WTC11 (cell line): ENCODE data around the gene PBOV1.

Experiments used
- ATF3 ChIP-seq: sonication (generic); formaldehyde crosslinking; conservative IDR thresholded peaks from 2 replicates; pipeline ENCODE4 v1.8.1; 2022; ENCODE audit warnings: mild to moderate bottlenecking, missing genetic modification reagents
- CBFB ChIP-seq: sonication (generic); formaldehyde crosslinking; IDR thresholded peaks from 2 replicates; pipeline ENCODE4 v1.8.1; 2022; ENCODE audit warnings: mild to moderate bottlenecking, low read depth, missing genetic modification reagents
- CTCF ChIP-seq: fragments of 200-600 bp; IDR thresholded peaks from 2 replicates; pipeline ENCODE4 v1.8.0; 2022; ENCODE audit warnings: antibody characterized with exemption
- FOXJ3 ChIP-seq: sonication (generic); formaldehyde crosslinking; IDR thresholded peaks from 2 replicates; pipeline ENCODE4 v1.9.0; 2021; ENCODE audit warnings: missing genetic modification reagents, mild to moderate bottlenecking, borderline replicate concordance
- FOXK1 ChIP-seq: sonication (generic); formaldehyde crosslinking; IDR thresholded peaks from 2 replicates; pipeline ENCODE4 v1.8.0; 2022; ENCODE audit warnings: mild to moderate bottlenecking, moderate library complexity, missing genetic modification reagents
- JUN ChIP-seq: sonication (generic); formaldehyde crosslinking; IDR thresholded peaks from 2 replicates; pipeline ENCODE4 v1.8.0; 2023; ENCODE audit warnings: mild to moderate bottlenecking, missing genetic modification reagents
- MAX ChIP-seq: sonication (generic); formaldehyde crosslinking; IDR thresholded peaks from 2 replicates; pipeline ENCODE4 v1.8.0; 2022; ENCODE audit warnings: mild to moderate bottlenecking, missing genetic modification reagents
- PRDM15 ChIP-seq: sonication (generic); formaldehyde crosslinking; IDR thresholded peaks from 2 replicates; pipeline ENCODE4 v1.8.0; 2022; ENCODE audit warnings: missing genetic modification reagents
- STAT6 ChIP-seq: sonication (generic); formaldehyde crosslinking; conservative IDR thresholded peaks from 2 replicates; pipeline ENCODE4 v1.8.1; 2023; ENCODE audit warnings: mild to moderate bottlenecking, low read depth, missing genetic modification reagents, moderate library complexity
- TEAD1 ChIP-seq: sonication (generic); formaldehyde crosslinking; IDR thresholded peaks from 2 replicates; pipeline ENCODE4 v1.8.0; 2022; ENCODE audit warnings: mild to moderate bottlenecking, missing genetic modification reagents
- ZBTB21 ChIP-seq: sonication (generic); formaldehyde crosslinking; IDR thresholded peaks from 2 replicates; pipeline ENCODE4 v1.8.1; 2023; ENCODE audit warnings: mild to moderate bottlenecking, missing genetic modification reagents, borderline replicate concordance
- ZBTB43 ChIP-seq: sonication (generic); formaldehyde crosslinking; IDR thresholded peaks from 2 replicates; pipeline ENCODE4 v1.8.1; 2023; ENCODE audit warnings: mild to moderate bottlenecking, missing genetic modification reagents

GRCh38 chr6:138229072-138229471 lies 10.8 kb upstream of the PBOV1 start:
- TF ChIP-seq MAX (CRISPR knock-in tag) (no peak), PRDM15 (CRISPR knock-in tag) (no peak), CTCF (no peak), ZBTB21 (no peak), JUN (CRISPR knock-in tag) (no peak), CBFB (CRISPR knock-in tag) (no peak), ZBTB43 (no peak), TEAD1 (CRISPR knock-in tag) (no peak), STAT6 (no peak), ATF3 (no peak), FOXJ3 (CRISPR knock-in tag) (no peak), FOXK1 (CRISPR knock-in tag) (no peak)
